Femur (tissue), 1 donor: ENCODE measurements around the gene HERPUD2.
A peak's percentile ranks its signal among the peaks of the same experiment; 100 is the strongest.

ENCODE experiments used
- DNase-seq: peaks from one replicate; pipeline ENCODE4 v3.0.0-alpha.2; 2017

The HERPUD2 gene, protein sequence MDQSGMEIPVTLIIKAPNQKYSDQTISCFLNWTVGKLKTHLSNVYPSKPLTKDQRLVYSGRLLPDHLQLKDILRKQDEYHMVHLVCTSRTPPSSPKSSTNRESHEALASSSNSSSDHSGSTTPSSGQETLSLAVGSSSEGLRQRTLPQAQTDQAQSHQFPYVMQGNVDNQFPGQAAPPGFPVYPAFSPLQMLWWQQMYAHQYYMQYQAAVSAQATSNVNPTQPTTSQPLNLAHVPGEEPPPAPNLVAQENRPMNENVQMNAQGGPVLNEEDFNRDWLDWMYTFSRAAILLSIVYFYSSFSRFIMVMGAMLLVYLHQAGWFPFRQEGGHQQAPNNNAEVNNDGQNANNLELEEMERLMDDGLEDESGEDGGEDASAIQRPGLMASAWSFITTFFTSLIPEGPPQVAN

DNA sequence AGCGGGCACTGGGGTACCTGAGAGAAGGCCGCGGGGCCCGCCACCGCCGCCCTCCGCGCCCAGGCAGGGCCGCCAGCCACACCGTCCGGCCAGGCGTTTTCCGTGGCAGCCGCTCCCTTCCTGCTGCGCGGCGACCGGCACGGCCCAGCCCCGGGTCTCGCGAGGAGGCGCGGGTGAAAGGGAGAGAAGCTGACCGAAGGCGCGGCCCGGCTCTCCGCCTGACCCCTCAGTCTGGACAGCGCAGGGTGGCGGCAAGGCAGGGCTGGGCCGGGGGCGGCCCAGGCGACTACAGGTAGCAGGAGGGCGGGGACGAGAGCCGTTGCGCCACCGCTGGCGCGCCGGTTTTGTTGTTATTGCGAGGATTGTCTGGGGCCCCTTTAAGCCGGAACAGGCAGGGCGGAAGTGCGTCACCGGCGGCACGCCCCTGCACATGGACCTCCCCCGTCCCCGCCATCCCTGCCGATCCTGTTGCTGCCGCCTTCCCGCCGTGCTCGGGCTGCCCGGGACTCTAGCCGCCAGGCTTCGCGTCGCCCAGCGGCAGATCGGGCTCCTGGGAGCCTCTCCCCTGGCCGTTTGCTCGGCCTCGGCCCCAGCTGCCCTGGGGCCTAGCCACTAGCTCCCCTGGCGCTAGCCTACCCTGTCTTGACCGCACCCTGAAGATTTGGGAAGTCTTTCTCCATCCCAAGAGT, at the start of gene HERPUD2:
Gene HERPUD2 (minus strand): TSS at position 352 of the 689 bp plus-strand sequence. CDS start 805 bp downstream, outside the sequence.
- peak; percentile 95 for DNase-seq

GRCh38 chr7:35738889-35739288, 44.0 kb upstream of the HERPUD2 start:
- DNase-seq: no peak

DNA sequence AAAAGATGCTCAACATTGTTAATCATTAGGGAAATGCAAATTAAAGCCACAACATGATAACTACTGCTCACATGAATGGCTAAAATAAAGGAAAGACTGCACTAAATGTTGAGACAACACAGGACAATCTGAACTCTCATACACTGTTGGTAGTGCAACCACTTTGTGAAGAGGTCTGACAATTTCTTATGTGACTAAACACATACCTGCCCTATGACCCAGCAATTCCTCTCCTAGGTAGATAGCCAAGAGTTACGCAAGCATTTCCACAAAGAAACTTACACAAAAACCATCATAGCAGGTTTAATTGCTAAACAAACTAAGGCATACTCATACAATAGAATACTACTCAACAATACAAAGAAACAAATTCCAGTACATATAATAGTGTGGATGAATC, 41.8 kb upstream of the HERPUD2 start:
- no peak for DNase-seq

DNA sequence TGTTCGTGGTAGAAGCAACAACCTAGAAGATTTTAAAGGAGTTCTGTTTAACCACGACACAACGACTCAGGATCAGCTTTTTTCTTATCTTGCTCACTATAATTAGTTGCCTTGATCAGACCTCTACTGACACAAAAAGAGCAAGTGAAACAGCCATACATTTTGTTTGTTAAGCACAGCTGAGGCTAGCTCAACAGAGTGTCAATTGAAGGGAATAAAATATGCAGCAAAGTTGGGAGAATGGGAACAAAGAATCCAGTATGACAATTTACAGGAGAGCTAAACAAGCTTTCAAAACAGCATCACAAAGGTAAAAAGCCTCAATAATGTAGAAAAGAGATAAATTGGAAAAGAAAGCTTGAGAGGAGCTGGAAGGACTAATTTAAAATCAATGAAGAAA, 40.5 kb upstream of the HERPUD2 start:
- no peak for DNase-seq

- DNase-seq: no peak
These were observed 39.1 kb upstream of the HERPUD2 start for GRCh38 chr7:35734001-35734483.

DNA sequence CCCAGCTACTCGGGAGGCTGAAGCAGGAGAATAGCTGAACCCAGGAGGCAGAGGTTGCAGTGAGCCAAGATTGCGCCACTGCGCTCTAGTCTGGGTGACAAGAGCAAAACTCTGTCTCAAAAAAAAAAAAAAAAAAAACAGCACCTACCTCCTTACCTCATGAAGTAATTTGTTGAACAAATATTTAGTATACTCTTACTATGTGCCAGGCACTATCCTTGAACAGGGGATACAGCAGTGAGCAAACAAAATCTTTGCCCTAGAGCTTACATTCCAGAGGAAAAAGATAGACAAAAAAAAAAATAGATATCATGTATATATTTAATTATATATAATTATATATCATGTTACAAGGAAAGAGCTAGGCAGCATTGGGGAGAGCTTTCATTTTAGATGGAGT, 36.4 kb upstream of the HERPUD2 start:
- DNase-seq: no peak

- DNase-seq: no peak
These were observed 34.3 kb upstream of the HERPUD2 start for GRCh38 chr7:35729061-35729783.

- DNase-seq: no peak
These were observed 33.6 kb upstream of the HERPUD2 start for GRCh38 chr7:35728412-35729060.

DNA sequence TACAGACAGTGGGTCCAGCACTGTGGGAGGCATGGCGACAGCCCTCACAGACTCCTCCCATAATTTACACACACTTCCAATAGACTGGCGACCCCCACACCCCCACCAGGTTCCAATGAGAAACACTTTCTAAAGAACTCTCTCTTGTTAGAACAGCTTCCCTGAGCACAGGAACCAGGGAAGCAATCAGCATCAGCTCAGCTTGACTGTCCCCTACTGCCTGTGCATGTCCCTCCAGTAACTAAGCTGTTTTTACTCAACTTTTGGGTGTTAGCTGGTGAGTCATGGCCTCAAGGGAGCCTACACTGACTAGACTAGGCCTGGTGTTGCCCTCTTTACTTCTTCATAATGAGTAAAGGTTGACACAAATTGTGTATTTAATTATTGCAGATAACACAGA, 32.6 kb upstream of the HERPUD2 start:
- no peak for DNase-seq

DNA sequence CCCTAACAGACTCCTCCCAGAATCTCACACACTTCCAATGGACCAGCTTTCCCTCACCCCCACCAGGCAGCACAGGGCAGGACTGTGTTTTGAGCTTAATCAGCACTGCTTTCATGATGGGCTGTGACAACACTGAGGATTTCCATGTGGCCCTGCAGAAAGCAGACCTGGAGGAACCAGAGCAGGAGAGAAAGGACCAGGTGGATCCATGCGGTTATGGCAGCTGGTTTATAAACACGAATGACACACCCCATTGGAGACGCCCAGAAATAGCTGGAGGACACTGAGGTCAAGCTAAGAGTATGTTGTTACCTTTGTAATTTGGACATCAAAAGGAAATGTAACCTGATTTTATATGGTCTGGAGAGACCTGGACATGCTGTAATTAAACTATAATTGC, 31.7 kb upstream of the HERPUD2 start:
- DNase-seq: no peak

DNA sequence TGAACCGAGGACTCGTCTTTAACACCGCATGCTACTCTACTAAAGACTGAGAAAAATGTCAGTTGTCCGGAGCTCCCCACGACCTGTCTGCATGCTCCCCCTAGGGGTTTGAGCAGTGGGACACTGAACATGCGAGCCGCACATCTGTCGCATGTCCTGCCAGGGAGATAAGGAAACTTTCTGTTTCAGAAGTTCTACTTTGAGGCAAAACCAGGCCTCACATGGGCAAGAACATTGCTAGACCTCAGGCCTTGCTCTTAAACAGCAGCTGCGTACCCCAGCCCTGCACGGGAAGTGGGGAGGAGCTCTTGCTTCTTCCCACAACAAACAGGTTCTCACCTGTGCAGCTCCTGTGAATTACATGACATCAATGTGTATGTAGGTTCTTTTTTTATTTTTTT, 30.3 kb upstream of the HERPUD2 start:
- no peak for DNase-seq

DNA sequence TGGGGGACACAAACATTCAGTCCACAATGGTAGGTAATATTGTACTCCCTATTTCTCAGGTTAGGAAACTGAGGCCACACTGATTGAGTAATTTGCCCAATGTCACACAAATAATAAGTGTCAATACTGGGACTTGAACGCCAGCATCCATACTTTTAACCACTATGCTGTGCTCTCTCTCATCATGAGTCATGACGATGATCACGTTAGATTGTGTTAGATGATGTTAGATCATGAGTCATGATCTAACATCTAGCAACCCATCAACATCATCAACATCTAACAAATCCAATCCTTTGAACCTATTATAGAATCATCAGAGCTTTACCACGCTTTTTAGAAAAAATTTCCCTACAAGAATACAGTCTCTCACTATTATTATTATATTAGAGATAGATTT, 28.1 kb upstream of the HERPUD2 start:
- no peak for DNase-seq

GRCh38 chr7:35722054-35722849, 27.3 kb upstream of the HERPUD2 start:
- DNase-seq: no peak

- no peak for DNase-seq
These were observed 26.4 kb upstream of the HERPUD2 start for GRCh38 chr7:35721288-35721687.

DNA sequence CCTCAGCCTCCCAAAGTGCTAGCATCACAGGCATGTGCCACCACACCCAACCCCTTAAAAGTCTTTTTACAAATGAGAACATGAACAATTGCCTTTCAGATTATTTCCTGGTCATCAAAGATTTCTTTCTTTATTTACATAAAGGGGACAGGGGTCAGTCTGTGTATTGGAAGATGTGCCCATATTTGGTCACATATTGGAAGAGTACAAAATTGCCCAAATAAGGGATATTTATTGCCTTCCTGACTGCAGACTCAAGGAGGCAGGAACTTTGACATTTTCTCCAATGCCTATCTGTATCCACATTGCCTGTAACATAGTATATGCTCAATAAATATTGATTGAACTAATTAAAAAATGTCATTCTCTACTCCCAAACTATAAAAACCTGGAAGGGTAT, 25.9 kb upstream of the HERPUD2 start:
- no peak for DNase-seq

- no peak for DNase-seq
These were observed 25.1 kb upstream of the HERPUD2 start for GRCh38 chr7:35720032-35720431.

GRCh38 chr7:35718047-35718446, 23.1 kb upstream of the HERPUD2 start:
- no peak for DNase-seq

DNA sequence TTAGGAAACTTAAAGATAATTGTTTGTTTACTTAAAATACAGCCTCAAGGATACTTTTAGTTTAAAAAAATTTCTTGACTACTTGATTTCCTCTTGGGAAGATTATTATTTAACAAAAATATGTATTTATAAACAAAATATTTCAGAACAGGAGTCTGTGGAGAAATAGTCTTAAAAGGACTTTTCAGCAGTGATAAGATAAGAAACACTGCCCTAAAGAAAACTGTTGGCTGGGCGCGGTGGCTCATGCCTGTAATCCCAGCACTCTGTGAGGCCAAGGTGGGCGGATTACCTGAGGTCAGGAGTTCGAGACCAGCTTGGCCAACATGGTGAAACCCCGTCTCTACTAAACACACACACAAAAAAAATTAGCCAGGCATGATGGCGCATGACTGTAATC, 22.6 kb upstream of the HERPUD2 start:
- DNase-seq: no peak

DNA sequence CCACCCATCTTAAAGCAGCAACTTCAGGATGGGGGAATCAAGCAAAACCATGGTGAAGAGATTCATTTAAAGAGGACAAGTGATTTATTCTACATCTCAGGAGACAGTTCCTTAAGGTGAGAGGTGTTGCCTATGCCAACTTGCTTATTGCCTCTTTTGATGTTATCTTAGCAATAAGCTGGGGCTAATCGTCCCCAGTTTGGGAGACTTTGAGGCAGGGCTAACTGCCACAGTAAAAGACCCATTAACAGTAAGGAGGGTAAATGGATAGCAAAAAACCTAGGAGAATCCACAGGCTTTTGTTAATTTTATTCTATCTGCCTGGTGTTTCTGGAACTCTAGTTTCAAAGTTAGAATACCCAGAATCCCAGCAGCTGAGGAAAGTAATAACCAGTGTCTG, 22.1 kb upstream of the HERPUD2 start:
- no peak for DNase-seq

DNA sequence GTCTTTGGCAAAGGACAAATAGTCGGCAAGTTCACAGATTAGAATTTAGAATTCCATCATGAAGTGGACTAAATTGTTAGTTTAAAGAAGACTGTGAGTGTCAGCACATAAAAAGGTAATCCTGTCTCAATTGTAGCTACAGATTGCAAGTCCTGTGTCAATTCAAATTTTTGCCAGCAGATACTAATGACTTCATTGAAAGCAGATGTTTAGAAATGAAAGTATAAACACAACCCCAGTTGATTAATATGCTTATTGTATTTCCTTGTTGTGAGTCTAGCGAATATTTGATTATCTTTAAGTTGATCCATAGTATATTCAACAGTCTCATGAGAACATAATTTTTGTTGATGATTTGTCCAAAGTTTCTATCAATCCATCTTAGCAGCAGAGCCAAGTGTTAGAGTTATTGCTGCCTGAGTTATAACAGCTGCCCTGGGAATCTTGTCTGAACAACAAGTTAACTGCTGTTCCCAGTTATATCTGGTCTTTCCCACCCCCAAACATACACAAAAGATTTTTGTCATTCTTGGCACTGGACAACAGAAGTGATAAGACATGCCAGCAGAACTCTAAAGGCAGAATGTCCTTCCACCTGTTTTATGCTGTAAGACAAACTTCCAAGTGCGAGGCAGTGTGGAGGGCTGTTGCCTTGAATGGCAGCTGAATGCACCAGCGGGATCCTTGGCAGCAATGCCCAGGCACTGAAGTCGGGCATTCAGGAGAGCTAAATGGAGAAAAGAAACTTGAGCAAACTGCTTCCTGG, 21.3 kb upstream of the HERPUD2 start:
- peak; percentile 68 for DNase-seq

- DNase-seq: no peak
These were observed 19.9 kb upstream of the HERPUD2 start for GRCh38 chr7:35714862-35715261.
